Hepatocyte (in vitro differentiated cells): ENCODE results near the gene CITED4. TPM values are rescaled to one million over a fixed set of nuclear protein-coding genes. Genes with fewer than 3 reads are reported as not detected.

ENCODE experiments used
- DNase-seq: peaks from one replicate; pipeline ENCODE4 v3.0.0-alpha.2; 2016; ENCODE audit warnings: low spot score
- H2AFZ ChIP-seq: fragments of 200-600 bp; sonication (generic); 2 replicates; pipeline ENCODE4 v1.6.0; 2016; ENCODE audit warnings: antibody characterized with exemption, mild to moderate bottlenecking
- H3K27ac ChIP-seq: fragments of 200-600 bp; sonication (generic); 2 replicates; pipeline ENCODE4 v1.5.1; 2016; ENCODE audit warnings: mild to moderate bottlenecking
- H3K27me3 ChIP-seq: fragments of 200-600 bp; sonication (generic); 2 replicates; pipeline ENCODE4 v1.6.1; 2016
- H3K36me3 ChIP-seq: fragments of 200-600 bp; sonication (generic); replicated peaks from 2 replicates; pipeline ENCODE4 v1.5.1; 2016; ENCODE audit warnings: low read depth; ENCODE audit not compliant: insufficient read depth
- H3K4me1 ChIP-seq: fragments of 200-600 bp; sonication (generic); 2 replicates; pipeline ENCODE4 v1.5.1; 2016; ENCODE audit warnings: mild to moderate bottlenecking, moderate library complexity; ENCODE audit not compliant: insufficient read depth
- H3K4me2 ChIP-seq: fragments of 200-600 bp; sonication (generic); 2 replicates; pipeline ENCODE4 v1.6.0; 2016
- H3K4me3 ChIP-seq: fragments of 200-600 bp; sonication (generic); 2 replicates; pipeline ENCODE4 v1.5.1; 2016; ENCODE audit warnings: mild to moderate bottlenecking
- H3K79me2 ChIP-seq: fragments of 200-600 bp; sonication (generic); 2 replicates; pipeline ENCODE4 v1.6.0; 2017; ENCODE audit warnings: mild to moderate bottlenecking
- H3K9me2 ChIP-seq: fragments of 200-600 bp; sonication (generic); replicated peaks from 2 replicates; pipeline ENCODE4 v1.6.0; 2017; ENCODE audit warnings: mild to moderate bottlenecking; ENCODE audit not compliant: insufficient read depth
- H3K9me3 ChIP-seq: fragments of 200-600 bp; sonication (generic); 2 replicates; pipeline ENCODE4 v1.5.1; 2016; ENCODE audit warnings: low read depth, mild to moderate bottlenecking
- H4K20me1 ChIP-seq: fragments of 200-600 bp; sonication (generic); 2 replicates; pipeline ENCODE4 v1.6.0; 2016; ENCODE audit warnings: mild to moderate bottlenecking; ENCODE audit not compliant: insufficient read depth, poor library complexity, severe bottlenecking
- EZH2 ChIP-seq: fragments of 200-600 bp; sonication (generic); IDR thresholded peaks from 2 replicates; pipeline ENCODE4 v1.6.1; 2016; ENCODE audit warnings: antibody characterized with exemption, mild to moderate bottlenecking, borderline replicate concordance
- EZH2phosphoT487 ChIP-seq: fragments of 200-600 bp; sonication (generic); IDR thresholded peaks from one replicate; pipeline ENCODE4 v1.6.1; 2018; ENCODE audit warnings: antibody characterized with exemption, mild to moderate bottlenecking, low read depth, moderate library complexity; ENCODE audit not compliant: unreplicated experiment, severe bottlenecking
- WGBS: methylation state at CpG from one replicate; pipeline ENCODE4 v1.1.6; 2016; ENCODE audit warnings: low lambda C conversion rate; ENCODE audit errors: missing lambda C conversion rate; 5-methylcytosine and 5-hydroxymethylcytosine counted together
- polyA plus RNA-seq: library from polyadenylated mRNA; unstranded; fragments of >200 nt; fragmentation: Nextera tagmentation; extraction: Ambion mirVana; gene quantifications from 2 replicates; pipeline ENCODE4 v1.2.1, GENCODE V29; 2016
- total RNA-seq: library from RNA; depleted of rRNA; stranded (reverse); fragments of >200 nt; gene quantifications from 2 replicates; pipeline ENCODE4 v1.2.3, GENCODE V29; 2014
- TF ChIP-seq, protein P1 (sequence below): fragments of 200-600 bp; sonication (generic); IDR thresholded peaks from 2 replicates; pipeline ENCODE4 v1.5.1; 2016; ENCODE audit warnings: antibody characterized with exemption, mild to moderate bottlenecking; ENCODE audit not compliant: poor library complexity

Gene CITED4
- total and polyA plus RNA-seq, 2 experiments from 2014 or later = 6.8 to 29.0 TPM

DNA sequence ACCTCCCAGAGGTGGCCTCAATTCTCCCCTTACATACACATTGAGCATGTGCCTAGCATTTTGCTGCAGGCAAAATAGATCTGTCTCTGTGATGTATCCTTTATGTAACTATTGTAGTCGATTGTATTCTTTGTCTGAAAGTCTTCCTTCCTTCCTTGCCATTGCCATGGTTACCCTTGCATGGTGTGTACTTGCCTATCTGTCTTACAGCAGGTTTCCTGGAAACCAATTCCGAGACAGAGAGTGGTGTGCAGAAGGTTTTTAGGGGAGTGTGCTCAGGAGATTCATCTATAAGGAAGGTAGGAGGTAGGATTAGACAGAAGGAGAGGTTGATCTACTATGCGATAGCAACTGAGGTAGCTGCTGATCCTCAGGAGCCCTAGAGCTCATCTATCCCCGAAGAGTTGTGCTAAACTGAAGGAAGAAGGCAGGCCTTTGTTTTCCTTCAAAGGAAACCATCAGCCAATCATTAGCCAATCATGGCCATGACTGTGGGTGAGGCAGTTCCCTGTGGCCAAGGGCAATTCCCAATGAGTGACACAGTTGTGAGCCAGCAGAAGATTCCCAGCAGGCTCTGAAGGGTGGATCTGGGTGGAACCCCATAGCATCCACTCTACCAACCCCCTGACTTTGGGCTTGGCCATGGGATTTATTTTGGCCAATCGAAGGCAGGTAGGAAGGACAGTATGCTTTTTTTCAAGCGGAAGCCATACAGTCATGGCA lies 15.0 kb downstream of the CITED4 start:
- no peak overlapping the region for H3K4me2 ChIP-seq
- no peaks in the 10 kb centered on the region for H3K4me1 ChIP-seq
- no peaks in the 10 kb centered on the region for H3K27me3 ChIP-seq
- H2AFZ ChIP-seq = no peak overlapping the region
- no peak overlapping the region for H3K4me3 ChIP-seq
- TF ChIP-seq, protein P1, sequence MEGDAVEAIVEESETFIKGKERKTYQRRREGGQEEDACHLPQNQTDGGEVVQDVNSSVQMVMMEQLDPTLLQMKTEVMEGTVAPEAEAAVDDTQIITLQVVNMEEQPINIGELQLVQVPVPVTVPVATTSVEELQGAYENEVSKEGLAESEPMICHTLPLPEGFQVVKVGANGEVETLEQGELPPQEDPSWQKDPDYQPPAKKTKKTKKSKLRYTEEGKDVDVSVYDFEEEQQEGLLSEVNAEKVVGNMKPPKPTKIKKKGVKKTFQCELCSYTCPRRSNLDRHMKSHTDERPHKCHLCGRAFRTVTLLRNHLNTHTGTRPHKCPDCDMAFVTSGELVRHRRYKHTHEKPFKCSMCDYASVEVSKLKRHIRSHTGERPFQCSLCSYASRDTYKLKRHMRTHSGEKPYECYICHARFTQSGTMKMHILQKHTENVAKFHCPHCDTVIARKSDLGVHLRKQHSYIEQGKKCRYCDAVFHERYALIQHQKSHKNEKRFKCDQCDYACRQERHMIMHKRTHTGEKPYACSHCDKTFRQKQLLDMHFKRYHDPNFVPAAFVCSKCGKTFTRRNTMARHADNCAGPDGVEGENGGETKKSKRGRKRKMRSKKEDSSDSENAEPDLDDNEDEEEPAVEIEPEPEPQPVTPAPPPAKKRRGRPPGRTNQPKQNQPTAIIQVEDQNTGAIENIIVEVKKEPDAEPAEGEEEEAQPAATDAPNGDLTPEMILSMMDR = no peak
- TF ChIP-seq EZH2phosphoT487 (no peak), EZH2 (no peak)
- no peaks in the 10 kb centered on the region for H3K36me3 ChIP-seq
- no peak for DNase-seq
- H4K20me1 ChIP-seq = no peaks in the 10 kb centered on the region
- H3K9me3 ChIP-seq = no peaks in the 10 kb centered on the region
- no peaks in the 10 kb centered on the region for H3K79me2 ChIP-seq
- 71% methylated on average over 6 of the region's 6 CpGs for WGBS
- H3K9me2 ChIP-seq = no peaks in the 10 kb centered on the region
- H3K27ac ChIP-seq = no peak overlapping the region

DNA sequence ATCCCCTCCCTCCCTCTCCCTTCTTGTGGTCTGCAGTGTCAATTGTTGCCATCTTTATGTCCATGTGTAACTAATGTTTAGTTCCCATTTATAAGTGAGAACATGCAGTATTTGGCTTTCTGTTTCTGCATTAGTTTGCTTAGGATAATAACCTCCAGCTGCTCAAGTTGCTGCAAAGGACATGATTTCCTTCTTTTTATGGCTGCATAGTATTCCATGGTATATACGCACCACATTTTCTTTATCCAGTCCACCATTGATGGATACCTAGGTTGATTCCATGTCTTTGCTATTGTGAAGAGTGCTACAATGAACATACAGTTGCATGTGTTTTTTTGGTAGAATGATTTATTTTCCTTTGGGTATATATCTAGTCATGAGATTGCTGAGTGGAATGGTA lies 16.3 kb downstream of the CITED4 start:
- H3K27ac ChIP-seq = no peak overlapping the region
- H3K27me3 ChIP-seq = no peaks in the 10 kb centered on the region
- TF ChIP-seq EZH2 (no peak), EZH2phosphoT487 (no peak)
- TF ChIP-seq, protein P1 = no peak
- H3K36me3 ChIP-seq = no peaks in the 10 kb centered on the region
- WGBS = 100% methylated on average over 1 of the region's 1 CpG
- no peaks in the 10 kb centered on the region for H4K20me1 ChIP-seq
- no peaks in the 10 kb centered on the region for H3K9me2 ChIP-seq
- H3K4me3 ChIP-seq = no peak overlapping the region
- no peaks in the 10 kb centered on the region for H3K79me2 ChIP-seq
- no peak overlapping the region for H3K4me2 ChIP-seq
- no peak for DNase-seq
- no peaks in the 10 kb centered on the region for H3K9me3 ChIP-seq
- H3K4me1 ChIP-seq = no peaks in the 10 kb centered on the region
- H2AFZ ChIP-seq = no peak overlapping the region

- Histone ChIP-seq H3K9me2 (no peaks in the 10 kb centered on the region), H3K9me3 (no peaks in the 10 kb centered on the region), H3K4me1 (no peaks in the 10 kb centered on the region), H4K20me1 (no peaks in the 10 kb centered on the region), H3K27me3 (no peaks in the 10 kb centered on the region), H3K27ac (no peak overlapping the region), H3K79me2 (no peaks in the 10 kb centered on the region), H3K4me2 (no peak overlapping the region), H2AFZ (no peak overlapping the region), H3K4me3 (no peak overlapping the region), H3K36me3 (no peaks in the 10 kb centered on the region)
- no peak for DNase-seq
- 88% methylated on average over 9 of the region's 9 CpGs for WGBS
- TF ChIP-seq, protein P1 = no peak
- TF ChIP-seq EZH2phosphoT487 = no peak
- TF ChIP-seq EZH2 = no peak
These were observed 17.0 kb downstream of the CITED4 start for GRCh38 chr1:40844887-40845878.
